ENCODE measurements around the gene TM9SF4. TPM values are rescaled to one million over a fixed set of nuclear protein-coding genes. Genes with fewer than 3 reads are reported as not detected.

TM9SF4 gene
- total RNA-seq, 1 experiment from 2014 or later, result 67.8 TPM

DNA sequence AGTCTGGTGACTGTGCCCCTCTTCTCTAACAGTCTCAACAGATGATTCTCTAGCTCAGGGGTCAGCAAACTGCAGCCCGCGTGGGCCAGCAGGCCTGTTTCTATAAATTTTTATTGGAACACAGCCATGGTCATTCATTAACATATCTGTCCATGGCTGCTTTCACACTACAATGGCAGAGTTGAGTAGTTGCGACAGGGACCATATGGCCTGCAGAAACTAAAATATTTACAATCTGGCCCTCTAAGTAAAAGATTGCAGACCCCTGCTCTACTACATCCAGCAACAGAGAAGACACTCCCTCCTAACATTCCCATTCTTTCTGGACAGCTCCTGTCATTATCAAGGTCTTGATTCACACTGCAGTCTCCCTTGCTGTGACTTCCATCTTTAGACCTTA lies 52.8 kb downstream of the TM9SF4 start:
- intact Hi-C loops (cut with micrococcal nuclease; ENCODE audit: unreplicated experiment), result no loop called here
- H3K9me2 ChIP-seq (ENCODE audit: insufficient read depth), result no peaks in the 10 kb centered on the region
- DNase-seq, result no peak
- H3K27me3 ChIP-seq (ENCODE audit: insufficient read depth, low read depth), result no peaks in the 10 kb centered on the region
- no TSS peak for BruUV-seq (replicated peaks)
- TF ChIP-seq, protein P1, sequence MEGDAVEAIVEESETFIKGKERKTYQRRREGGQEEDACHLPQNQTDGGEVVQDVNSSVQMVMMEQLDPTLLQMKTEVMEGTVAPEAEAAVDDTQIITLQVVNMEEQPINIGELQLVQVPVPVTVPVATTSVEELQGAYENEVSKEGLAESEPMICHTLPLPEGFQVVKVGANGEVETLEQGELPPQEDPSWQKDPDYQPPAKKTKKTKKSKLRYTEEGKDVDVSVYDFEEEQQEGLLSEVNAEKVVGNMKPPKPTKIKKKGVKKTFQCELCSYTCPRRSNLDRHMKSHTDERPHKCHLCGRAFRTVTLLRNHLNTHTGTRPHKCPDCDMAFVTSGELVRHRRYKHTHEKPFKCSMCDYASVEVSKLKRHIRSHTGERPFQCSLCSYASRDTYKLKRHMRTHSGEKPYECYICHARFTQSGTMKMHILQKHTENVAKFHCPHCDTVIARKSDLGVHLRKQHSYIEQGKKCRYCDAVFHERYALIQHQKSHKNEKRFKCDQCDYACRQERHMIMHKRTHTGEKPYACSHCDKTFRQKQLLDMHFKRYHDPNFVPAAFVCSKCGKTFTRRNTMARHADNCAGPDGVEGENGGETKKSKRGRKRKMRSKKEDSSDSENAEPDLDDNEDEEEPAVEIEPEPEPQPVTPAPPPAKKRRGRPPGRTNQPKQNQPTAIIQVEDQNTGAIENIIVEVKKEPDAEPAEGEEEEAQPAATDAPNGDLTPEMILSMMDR (conservative IDR thresholded peaks at IDR 0.05), result no peak
- TF ChIP-seq EZH2 (IDR thresholded peaks at IDR 0.05; ENCODE audit: low read depth), result no peak
- H3K4me1 ChIP-seq (replicated peaks; ENCODE audit: insufficient read depth), result no peaks in the 10 kb centered on the region
- no peaks in the 10 kb centered on the region for H3K9me3 ChIP-seq (ENCODE audit: insufficient read depth, low read depth)
- no peak overlapping the region for H2AFZ ChIP-seq
- ChIA-PET POLR2A (ENCODE audit: unreplicated experiment) (no interaction called here), CTCF (no interaction called here)
- H3K36me3 ChIP-seq (ENCODE audit: low read depth), result peaks cover 25% of the 10 kb centered on the region
- H4K20me1 ChIP-seq (ENCODE audit: insufficient read depth), result no peaks in the 10 kb centered on the region
- H3K27ac ChIP-seq, result no peak overlapping the region
- no peaks in the 10 kb centered on the region for H3K79me2 ChIP-seq (ENCODE audit: low read depth)
- H3K4me2 ChIP-seq, result no peak overlapping the region
- no peak overlapping the region for H3K4me3 ChIP-seq
- no peaks in the 10 kb centered on the region; the same call in 1 of the 2 replicates for H3F3A ChIP-seq (ENCODE audit: insufficient read depth, low read depth)

DNA sequence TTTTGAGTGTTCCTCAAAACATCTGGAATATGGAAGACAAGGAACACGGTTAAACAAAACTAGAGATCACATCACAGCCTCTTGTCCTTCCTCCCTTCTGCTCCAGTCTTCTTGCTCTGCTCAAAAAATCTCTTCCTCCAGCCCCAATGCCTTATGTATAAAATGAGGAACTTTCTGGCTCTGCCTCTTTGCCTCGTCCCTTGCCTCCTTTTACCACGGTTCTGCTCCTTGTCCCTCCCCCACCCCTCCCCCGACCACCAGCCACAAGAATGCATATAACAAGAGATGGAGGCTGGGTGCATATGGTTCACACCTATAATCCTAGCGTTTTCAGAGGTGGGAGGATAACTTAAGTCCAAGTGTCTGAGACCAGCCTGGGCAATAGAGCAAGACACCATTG lies 54.4 kb downstream of the TM9SF4 start:
- intact Hi-C loops (cut with micrococcal nuclease; ENCODE audit: unreplicated experiment), result no loop called here
- no TSS peak for BruUV-seq (replicated peaks)
- Histone ChIP-seq H3K36me3 (ENCODE audit: low read depth) (peaks cover 17% of the 10 kb centered on the region), H3K27me3 (ENCODE audit: insufficient read depth, low read depth) (no peaks in the 10 kb centered on the region), H3K9me3 (ENCODE audit: insufficient read depth, low read depth) (no peaks in the 10 kb centered on the region), H3K79me2 (ENCODE audit: low read depth) (no peaks in the 10 kb centered on the region), H3K27ac (no peak overlapping the region), H3K4me3 (no peak overlapping the region), H3K9me2 (ENCODE audit: insufficient read depth) (no peaks in the 10 kb centered on the region), H2AFZ (no peak overlapping the region), H3K4me2 (no peak overlapping the region), H3F3A (ENCODE audit: insufficient read depth, low read depth) (no peaks in the 10 kb centered on the region; the same call in 1 of the 2 replicates), H3K4me1 (replicated peaks; ENCODE audit: insufficient read depth) (no peaks in the 10 kb centered on the region), H4K20me1 (ENCODE audit: insufficient read depth) (no peaks in the 10 kb centered on the region)
- no peak for DNase-seq
- CTCF ChIA-PET, result no interaction called here
- no peak for TF ChIP-seq EZH2 (IDR thresholded peaks at IDR 0.05; ENCODE audit: low read depth)
- POLR2A ChIA-PET (ENCODE audit: unreplicated experiment), result no interaction called here

DNA sequence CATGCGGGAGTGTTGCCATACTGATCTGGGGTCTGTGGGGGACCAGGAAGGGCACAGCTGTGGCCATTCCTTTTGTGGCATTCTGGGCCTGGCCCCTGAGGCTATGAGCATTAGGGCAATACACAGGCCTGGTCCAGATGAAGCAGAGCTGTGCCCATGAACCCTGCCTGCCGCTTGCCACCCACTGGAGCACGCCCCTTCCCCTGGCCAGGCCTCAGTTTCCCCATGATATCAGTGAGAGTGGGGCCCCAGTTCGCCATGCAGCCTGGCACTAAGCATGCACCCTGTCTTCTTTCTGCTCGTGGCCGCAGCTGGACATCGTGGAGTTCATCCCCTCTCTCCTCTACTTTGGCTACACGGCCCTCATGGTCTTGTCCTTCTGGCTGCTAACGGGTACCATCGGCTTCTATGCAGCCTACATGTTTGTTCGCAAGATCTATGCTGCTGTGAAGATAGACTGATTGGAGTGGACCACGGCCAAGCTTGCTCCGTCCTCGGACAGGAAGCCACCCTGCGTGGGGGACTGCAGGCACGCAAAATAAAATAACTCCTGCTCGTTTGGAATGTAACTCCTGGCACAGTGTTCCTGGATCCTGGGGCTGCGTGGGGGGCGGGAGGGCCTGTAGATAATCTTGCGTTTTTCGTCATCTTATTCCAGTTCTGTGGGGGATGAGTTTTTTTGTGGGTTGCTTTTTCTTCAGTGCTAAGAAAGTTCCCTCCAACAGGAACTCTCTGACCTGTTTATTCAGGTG lies 55.6 kb downstream of the TM9SF4 start:
- TF ChIP-seq, protein P1 (conservative IDR thresholded peaks at IDR 0.05), result no peak
- no peak for TF ChIP-seq EZH2 (IDR thresholded peaks at IDR 0.05; ENCODE audit: low read depth)
- CTCF ChIA-PET, result no interaction called here

More for the DNA sequence above, 55.6 kb downstream of the TM9SF4 start:
- Histone ChIP-seq H3K9me2 (ENCODE audit: insufficient read depth) (no peaks in the 10 kb centered on the region), H3K4me3 (no peak overlapping the region), H3K79me2 (ENCODE audit: low read depth) (no peaks in the 10 kb centered on the region), H3K27ac (no peak overlapping the region), H3K36me3 (ENCODE audit: low read depth) (peaks cover 17% of the 10 kb centered on the region), H3K4me1 (replicated peaks; ENCODE audit: insufficient read depth) (no peaks in the 10 kb centered on the region), H3F3A (ENCODE audit: insufficient read depth, low read depth) (no peaks in the 10 kb centered on the region; the same call in 1 of the 2 replicates), H3K27me3 (ENCODE audit: insufficient read depth, low read depth) (no peaks in the 10 kb centered on the region), H3K9me3 (ENCODE audit: insufficient read depth, low read depth) (no peaks in the 10 kb centered on the region), H2AFZ (no peak overlapping the region), H3K4me2 (no peak overlapping the region), H4K20me1 (ENCODE audit: insufficient read depth) (no peaks in the 10 kb centered on the region)
- no peak for DNase-seq
- POLR2A ChIA-PET (ENCODE audit: unreplicated experiment), result no interaction called here
- no TSS peak for BruUV-seq (replicated peaks)
- intact Hi-C loops (cut with micrococcal nuclease; ENCODE audit: unreplicated experiment), result no loop called here
